ENCODE measurements around the gene P4HA2. TPM values are rescaled to one million over a fixed set of nuclear protein-coding genes. Genes with fewer than 3 reads are reported as not detected.

Gene P4HA2
- total and polyA plus RNA-seq, 2 experiments from 2014 or later = 139 to 246 TPM

DNA sequence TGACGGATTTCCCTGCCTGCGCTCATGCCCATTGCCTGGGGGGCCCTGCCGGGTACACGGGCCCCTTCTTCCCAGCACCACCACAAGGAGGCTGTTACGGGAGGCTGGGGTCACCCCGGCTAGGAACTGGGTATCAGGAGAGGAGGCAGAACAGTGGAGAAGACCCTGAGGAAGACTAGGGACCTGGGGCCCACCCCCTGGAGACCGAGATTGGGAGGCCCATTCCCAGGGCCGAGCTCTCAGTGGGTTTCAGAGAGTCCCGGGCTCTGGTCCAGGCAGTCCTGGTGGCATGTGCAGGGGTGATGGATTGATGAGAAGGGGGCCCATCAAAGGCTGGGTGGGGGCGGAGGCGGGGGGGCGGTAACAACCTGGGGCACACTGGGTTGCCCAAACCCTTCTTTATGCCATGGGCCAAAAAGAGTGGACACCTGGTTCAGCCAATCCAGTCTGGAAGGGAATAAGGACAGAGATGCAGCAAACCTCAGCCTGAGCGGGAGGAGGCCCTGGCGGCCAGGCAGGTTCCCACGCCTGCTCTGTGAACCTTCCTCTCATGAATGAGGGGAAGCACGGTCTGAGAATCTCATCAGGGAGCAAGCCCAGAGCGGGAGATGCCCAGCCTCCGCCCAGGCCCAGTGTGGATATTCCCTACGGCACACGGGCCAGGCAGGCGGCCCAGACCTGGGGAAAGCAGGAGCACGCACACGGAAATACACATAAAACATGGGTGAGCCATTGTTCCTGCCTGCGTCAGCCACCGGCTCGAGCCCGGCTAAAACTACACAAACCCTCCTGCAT lies 785 bp upstream of the P4HA2 start:
- WGBS (ENCODE audit: low lambda C conversion rate, missing lambda C conversion rate) = 72% methylated on average over 24 of the region's 27 CpGs
- no peaks in the 10 kb centered on the region for H3K36me3 ChIP-seq (replicated peaks; ENCODE audit: insufficient read depth, low read depth)
- peak overlapping the region; percentile 96 for H2AFZ ChIP-seq
- H3K27me3 ChIP-seq = no peaks in the 10 kb centered on the region
- H3K27ac ChIP-seq = peak overlapping the region; percentile 84
- peak; percentile 14 for DNase-seq (ENCODE audit: low spot score)
- H3K9me3 ChIP-seq (ENCODE audit: low read depth) = no peaks in the 10 kb centered on the region
- H4K20me1 ChIP-seq (ENCODE audit: insufficient read depth, poor library complexity, severe bottlenecking) = no peaks in the 10 kb centered on the region
- peaks cover 21% of the 10 kb centered on the region for H3K4me1 ChIP-seq (ENCODE audit: insufficient read depth)
- H3K79me2 ChIP-seq = peaks cover 18% of the 10 kb centered on the region
- H3K4me2 ChIP-seq = peak overlapping the region; percentile 90
- peak overlapping the region; percentile 59 for H3K4me3 ChIP-seq
- TF ChIP-seq EZH2phosphoT487 (IDR thresholded peaks at IDR 0.05; ENCODE audit: low read depth, severe bottlenecking, unreplicated experiment) (no peak), EZH2 (IDR thresholded peaks at IDR 0.05; ENCODE audit: borderline replicate concordance) (no peak), CTCF (IDR thresholded peaks at IDR 0.05; ENCODE audit: poor library complexity) (no peak)
- no peaks in the 10 kb centered on the region for H3K9me2 ChIP-seq (replicated peaks; ENCODE audit: insufficient read depth)

DNA sequence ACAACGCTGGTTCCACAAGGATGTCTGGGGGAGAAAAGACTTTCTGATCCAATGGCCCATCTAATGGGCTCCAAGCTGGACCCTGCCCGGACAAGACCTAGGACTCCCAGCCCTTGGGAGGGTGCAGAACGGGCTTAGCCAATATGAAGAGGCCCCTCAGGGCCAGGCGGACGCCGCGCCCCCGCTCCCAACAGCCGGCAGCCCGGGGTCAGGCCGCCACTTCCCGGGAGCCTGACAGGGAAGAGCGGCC lies 493 bp downstream of the P4HA2 start:
- Histone ChIP-seq H2AFZ (peak overlapping the region; percentile 96), H3K36me3 (replicated peaks; ENCODE audit: insufficient read depth, low read depth) (no peaks in the 10 kb centered on the region), H3K4me2 (peak overlapping the region; percentile 90), H3K27me3 (no peaks in the 10 kb centered on the region), H3K9me3 (ENCODE audit: low read depth) (no peaks in the 10 kb centered on the region), H3K27ac (peak overlapping the region; percentile 84), H3K9me2 (replicated peaks; ENCODE audit: insufficient read depth) (no peaks in the 10 kb centered on the region), H3K79me2 (peaks cover 30% of the 10 kb centered on the region), H3K4me3 (peak overlapping the region; percentile 59), H4K20me1 (ENCODE audit: insufficient read depth, poor library complexity, severe bottlenecking) (no peaks in the 10 kb centered on the region), H3K4me1 (ENCODE audit: insufficient read depth) (peaks cover 24% of the 10 kb centered on the region)
- 1% methylated on average over 13 of the region's 13 CpGs for WGBS (ENCODE audit: low lambda C conversion rate, missing lambda C conversion rate)
- no peak for DNase-seq (ENCODE audit: low spot score)
- no peak for TF ChIP-seq CTCF (IDR thresholded peaks at IDR 0.05; ENCODE audit: poor library complexity)
- TF ChIP-seq EZH2 (IDR thresholded peaks at IDR 0.05; ENCODE audit: borderline replicate concordance) = no peak
- TF ChIP-seq EZH2phosphoT487 (IDR thresholded peaks at IDR 0.05; ENCODE audit: low read depth, severe bottlenecking, unreplicated experiment) = no peak

- Histone ChIP-seq H3K4me3 (peak overlapping the region; percentile 59), H2AFZ (peak overlapping the region; percentile 96)
- no peak for TF ChIP-seq EZH2phosphoT487 (IDR thresholded peaks at IDR 0.05; ENCODE audit: low read depth, severe bottlenecking, unreplicated experiment)
- no peak for TF ChIP-seq CTCF (IDR thresholded peaks at IDR 0.05; ENCODE audit: poor library complexity)
- no peak for TF ChIP-seq EZH2 (IDR thresholded peaks at IDR 0.05; ENCODE audit: borderline replicate concordance)
Observed at GRCh38 chr5:132226516-132227234, 978 bp downstream of the P4HA2 start.

More at GRCh38 chr5:132226516-132227234, 978 bp downstream of the P4HA2 start:
- no peaks in the 10 kb centered on the region for H3K9me2 ChIP-seq (replicated peaks; ENCODE audit: insufficient read depth)
- H3K9me3 ChIP-seq (ENCODE audit: low read depth) = no peaks in the 10 kb centered on the region
- WGBS (ENCODE audit: low lambda C conversion rate, missing lambda C conversion rate) = 71% methylated on average over 23 of the region's 23 CpGs
- H3K4me2 ChIP-seq = peak overlapping the region; percentile 90
- H3K27me3 ChIP-seq = no peaks in the 10 kb centered on the region
- H4K20me1 ChIP-seq (ENCODE audit: insufficient read depth, poor library complexity, severe bottlenecking) = no peaks in the 10 kb centered on the region
- H3K27ac ChIP-seq = peak overlapping the region; percentile 84
- peaks cover 26% of the 10 kb centered on the region for H3K4me1 ChIP-seq (ENCODE audit: insufficient read depth)
- DNase-seq (ENCODE audit: low spot score) = peak; percentile 17
- H3K79me2 ChIP-seq = peaks cover 30% of the 10 kb centered on the region
- H3K36me3 ChIP-seq (replicated peaks; ENCODE audit: insufficient read depth, low read depth) = no peaks in the 10 kb centered on the region
